Liver (tissue), 9 donors: Measurements from ENCODE around the gene UBE2Q2. TPM values are rescaled to one million over a fixed set of nuclear protein-coding genes. Genes with fewer than 3 reads are reported as not detected.
"Not testable (repeated sequence)": the region's sequence is repeated elsewhere in the genome, so short reads cannot be mapped to it uniquely, and the experiment has no call there.

Experiments used
- DNase-seq: peaks from one replicate; pipeline ENCODE4 v3.0.0-alpha.2; 2017; ENCODE audit warnings: low spot score
- H3K27ac ChIP-seq, 2 donors: one replicate each; pipeline ENCODE4 v1.7.0; 2013; ENCODE audit warnings: inconsistent platforms in 2 of 2, low read length in 2 of 2, control low read depth in 1 of 2, low read depth in 1 of 2, mild to moderate bottlenecking in 1 of 2
- H3K27me3 ChIP-seq, 4 donors: one replicate each; pipeline versions ENCODE4 v1.6.1 to v1.7.0; 2013; ENCODE audit warnings: low read length in 3 of 4, inconsistent platforms in 1 of 4, mild to moderate bottlenecking in 1 of 4, moderate library complexity in 1 of 4; ENCODE audit not compliant: control insufficient read depth in 4 of 4, insufficient read depth in 4 of 4
- H3K36me3 ChIP-seq, 4 donors: one replicate each; pipeline versions ENCODE4 v1.6.1 to v1.7.0; 2013; ENCODE audit warnings: low read length in 3 of 4, mild to moderate bottlenecking in 3 of 4, low read depth in 1 of 4, moderate library complexity in 1 of 4; ENCODE audit not compliant: control insufficient read depth in 4 of 4, insufficient read depth in 3 of 4
- H3K4me1 ChIP-seq, 4 donors: one replicate each; pipeline versions ENCODE4 v1.6.1 to v1.7.0; 2013; ENCODE audit warnings: low read length in 3 of 4, mild to moderate bottlenecking in 3 of 4, moderate library complexity in 1 of 4; ENCODE audit not compliant: control insufficient read depth in 4 of 4, insufficient read depth in 4 of 4
- H3K4me3 ChIP-seq, 3 donors: one replicate each; pipeline versions ENCODE4 v1.6.1 to v1.7.0; 2013; ENCODE audit warnings: low read length in 3 of 3, control low read depth in 1 of 3, low read depth in 1 of 3, mild to moderate bottlenecking in 1 of 3
- H3K9ac ChIP-seq, 2 donors: one replicate each; pipeline ENCODE4 v1.7.0; 2013; ENCODE audit warnings: low read length in 2 of 2, mild to moderate bottlenecking in 2 of 2, moderate library complexity in 2 of 2, control low read depth in 1 of 2, low read depth in 1 of 2
- H3K9me3 ChIP-seq, 4 donors: one replicate each; pipeline versions ENCODE4 v1.6.1 to v1.7.0; 2013; ENCODE audit warnings: low read length in 3 of 4; ENCODE audit not compliant: control insufficient read depth in 4 of 4
- EGR1 ChIP-seq, 2 donors: IDR thresholded peaks; 2 replicates each; pipeline ENCODE4 v1.6.1; 2016 to 2018; ENCODE audit warnings: antibody characterized with exemption in 2 of 2, low read depth in 2 of 2
- FOXA1 ChIP-seq: IDR thresholded peaks from 2 replicates; pipeline ENCODE4 v1.6.1; 2016; ENCODE audit warnings: antibody characterized with exemption
- FOXA2 ChIP-seq: IDR thresholded peaks from 2 replicates; pipeline ENCODE4 v1.6.1; 2016; ENCODE audit warnings: antibody characterized with exemption
- GABPA ChIP-seq, 2 donors: IDR thresholded peaks in 1 of 2; conservative IDR thresholded peaks in 1 of 2; 2 replicates each; pipeline ENCODE4 v1.6.1; 2016; ENCODE audit warnings: antibody characterized with exemption in 2 of 2, mild to moderate bottlenecking in 1 of 2, moderate library complexity in 1 of 2
- HNF4A ChIP-seq, 2 donors: conservative IDR thresholded peaks; 2 replicates each; pipeline ENCODE4 v1.6.1; 2016; ENCODE audit warnings: antibody characterized with exemption in 2 of 2, mild to moderate bottlenecking in 2 of 2
- HNF4G ChIP-seq: IDR thresholded peaks from 2 replicates; pipeline ENCODE4 v1.6.1; 2016; ENCODE audit warnings: antibody characterized with exemption
- JUND ChIP-seq, 2 donors: IDR thresholded peaks; 2 replicates each; pipeline ENCODE4 v1.6.1; 2016; ENCODE audit warnings: antibody characterized with exemption in 2 of 2
- NR2F2 ChIP-seq: IDR thresholded peaks from 2 replicates; pipeline ENCODE4 v1.6.1; 2016; ENCODE audit warnings: antibody characterized with exemption
- RAD21 ChIP-seq, 2 donors: IDR thresholded peaks; 2 replicates each; pipeline ENCODE4 v1.6.1; 2016; ENCODE audit warnings: antibody characterized with exemption in 2 of 2, mild to moderate bottlenecking in 2 of 2
- RXRA ChIP-seq, 2 donors: IDR thresholded peaks; 2 replicates each; pipeline ENCODE4 v1.6.1; 2017 to 2018; ENCODE audit warnings: antibody characterized with exemption in 2 of 2, mild to moderate bottlenecking in 1 of 2
- SP1 ChIP-seq: IDR thresholded peaks from 2 replicates; pipeline ENCODE4 v1.6.1; 2018; ENCODE audit warnings: antibody characterized with exemption, mild to moderate bottlenecking
- TAF1 ChIP-seq: conservative IDR thresholded peaks from 2 replicates; pipeline ENCODE4 v1.6.1; 2016; ENCODE audit warnings: antibody characterized with exemption, mild to moderate bottlenecking
- YY1 ChIP-seq: IDR thresholded peaks from 2 replicates; pipeline ENCODE4 v1.6.1; 2016; ENCODE audit warnings: antibody characterized with exemption, mild to moderate bottlenecking
- whole genome bisulfite sequencing: extraction: QIAGEN DNeasy Blood & Tissue Kit; methylation state at CpG from one replicate; pipeline ENCODE4 v1.1.7; 2013; 5-methylcytosine and 5-hydroxymethylcytosine counted together
- polyA plus RNA-seq, 2 donors: library from polyadenylated mRNA; stranded (reverse) in 1 of 2; unstranded in 1 of 2; fragments of 200-250 nt in 1 of 2; fragments of >200 nt in 1 of 2; fragmentation: Nextera tagmentation in 1 of 2; extraction: Ambion mirVana in 1 of 2; gene quantifications; one replicate each; pipeline versions ENCODE4 v1.2.1 to v1.2.3, GENCODE V29; 2013 to 2015
- total RNA-seq, 2 donors: library from RNA; depleted of rRNA; stranded (reverse); fragments of >200 nt; gene quantifications; one replicate each; pipeline ENCODE4 v1.2.3, GENCODE V29; 2014
- TF ChIP-seq, protein P1 (sequence below): IDR thresholded peaks from 2 replicates; pipeline ENCODE4 v1.6.1; 2016; ENCODE audit warnings: antibody characterized with exemption
- TF ChIP-seq, protein P2 (sequence below): IDR thresholded peaks from 2 replicates; pipeline ENCODE4 v1.6.1; 2016; ENCODE audit warnings: antibody characterized with exemption, mild to moderate bottlenecking
- TF ChIP-seq, protein P3 (sequence below): IDR thresholded peaks from 2 replicates; pipeline ENCODE4 v1.6.1; 2016; ENCODE audit warnings: antibody characterized with exemption
- TF ChIP-seq, protein P4 (sequence below): IDR thresholded peaks from 2 replicates; pipeline ENCODE4 v1.6.1; 2016; ENCODE audit warnings: antibody characterized with exemption
- donor health status: healthy.
- donor health status: healthy.
- donor health status: healthy.
- donor health status: healthy.
- donor health status: healthy.

The UBE2Q2 gene
- total and polyA plus RNA-seq, 4 donors, result 2.4 to 14.4 (median 5.2) TPM

DNA sequence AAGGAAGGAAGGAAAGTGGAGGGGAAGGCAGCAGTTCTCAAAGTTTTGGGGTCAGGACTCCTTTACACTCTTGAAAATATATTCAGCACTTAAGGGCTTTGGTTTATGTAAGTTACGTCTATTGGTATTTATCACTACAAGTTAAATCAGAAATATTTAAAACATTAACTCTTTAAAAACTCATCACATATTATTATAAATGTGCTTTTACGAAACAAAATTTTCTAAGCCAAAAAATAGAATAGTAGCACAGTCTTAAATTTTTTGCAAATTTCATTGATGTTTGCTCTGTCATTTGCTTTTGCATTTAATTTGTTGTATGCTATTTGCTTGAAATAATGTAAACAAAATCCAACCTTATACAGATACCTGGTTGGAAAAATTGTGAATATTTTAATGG, 7.5 kb downstream of the UBE2Q2 start:
- no peak for TF ChIP-seq NR2F2
- TF ChIP-seq EGR1 (IDR thresholded peaks at IDR 0.05; ENCODE audit: low read depth in 2 of 2), result no peak
- TF ChIP-seq, protein P1, sequence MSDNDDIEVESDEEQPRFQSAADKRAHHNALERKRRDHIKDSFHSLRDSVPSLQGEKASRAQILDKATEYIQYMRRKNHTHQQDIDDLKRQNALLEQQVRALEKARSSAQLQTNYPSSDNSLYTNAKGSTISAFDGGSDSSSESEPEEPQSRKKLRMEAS, result no peak
- TF ChIP-seq, protein P2, sequence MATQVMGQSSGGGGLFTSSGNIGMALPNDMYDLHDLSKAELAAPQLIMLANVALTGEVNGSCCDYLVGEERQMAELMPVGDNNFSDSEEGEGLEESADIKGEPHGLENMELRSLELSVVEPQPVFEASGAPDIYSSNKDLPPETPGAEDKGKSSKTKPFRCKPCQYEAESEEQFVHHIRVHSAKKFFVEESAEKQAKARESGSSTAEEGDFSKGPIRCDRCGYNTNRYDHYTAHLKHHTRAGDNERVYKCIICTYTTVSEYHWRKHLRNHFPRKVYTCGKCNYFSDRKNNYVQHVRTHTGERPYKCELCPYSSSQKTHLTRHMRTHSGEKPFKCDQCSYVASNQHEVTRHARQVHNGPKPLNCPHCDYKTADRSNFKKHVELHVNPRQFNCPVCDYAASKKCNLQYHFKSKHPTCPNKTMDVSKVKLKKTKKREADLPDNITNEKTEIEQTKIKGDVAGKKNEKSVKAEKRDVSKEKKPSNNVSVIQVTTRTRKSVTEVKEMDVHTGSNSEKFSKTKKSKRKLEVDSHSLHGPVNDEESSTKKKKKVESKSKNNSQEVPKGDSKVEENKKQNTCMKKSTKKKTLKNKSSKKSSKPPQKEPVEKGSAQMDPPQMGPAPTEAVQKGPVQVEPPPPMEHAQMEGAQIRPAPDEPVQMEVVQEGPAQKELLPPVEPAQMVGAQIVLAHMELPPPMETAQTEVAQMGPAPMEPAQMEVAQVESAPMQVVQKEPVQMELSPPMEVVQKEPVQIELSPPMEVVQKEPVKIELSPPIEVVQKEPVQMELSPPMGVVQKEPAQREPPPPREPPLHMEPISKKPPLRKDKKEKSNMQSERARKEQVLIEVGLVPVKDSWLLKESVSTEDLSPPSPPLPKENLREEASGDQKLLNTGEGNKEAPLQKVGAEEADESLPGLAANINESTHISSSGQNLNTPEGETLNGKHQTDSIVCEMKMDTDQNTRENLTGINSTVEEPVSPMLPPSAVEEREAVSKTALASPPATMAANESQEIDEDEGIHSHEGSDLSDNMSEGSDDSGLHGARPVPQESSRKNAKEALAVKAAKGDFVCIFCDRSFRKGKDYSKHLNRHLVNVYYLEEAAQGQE, result no peak
- no peak for TF ChIP-seq GABPA (IDR thresholded peaks at IDR 0.05 in 1 of 2, conservative IDR thresholded peaks at IDR 0.05 in 1 of 2)
- TF ChIP-seq JUND (IDR thresholded peaks at IDR 0.05), result no peak
- no peak for TF ChIP-seq RXRA (IDR thresholded peaks at IDR 0.05)
- no peak for TF ChIP-seq RAD21 (IDR thresholded peaks at IDR 0.05)
- no peak for TF ChIP-seq HNF4A (conservative IDR thresholded peaks at IDR 0.05)
- no peak for TF ChIP-seq HNF4G
- TF ChIP-seq, protein P3, sequence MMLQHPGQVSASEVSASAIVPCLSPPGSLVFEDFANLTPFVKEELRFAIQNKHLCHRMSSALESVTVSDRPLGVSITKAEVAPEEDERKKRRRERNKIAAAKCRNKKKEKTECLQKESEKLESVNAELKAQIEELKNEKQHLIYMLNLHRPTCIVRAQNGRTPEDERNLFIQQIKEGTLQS, result no peak
- Histone ChIP-seq H3K4me3 (no peak overlapping the region), H3K9ac (no peak overlapping the region), H3K9me3 (no peaks in the 10 kb centered on the region), H3K27me3 (no peaks in the 10 kb centered on the region), H3K27ac (no peak overlapping the region), H3K36me3 (no peaks in the 10 kb centered on the region), H3K4me1 (no peaks in the 10 kb centered on the region)
- DNase-seq, result no peak
- WGBS, result 94% methylated on average over 2 of the region's 2 CpGs

DNA sequence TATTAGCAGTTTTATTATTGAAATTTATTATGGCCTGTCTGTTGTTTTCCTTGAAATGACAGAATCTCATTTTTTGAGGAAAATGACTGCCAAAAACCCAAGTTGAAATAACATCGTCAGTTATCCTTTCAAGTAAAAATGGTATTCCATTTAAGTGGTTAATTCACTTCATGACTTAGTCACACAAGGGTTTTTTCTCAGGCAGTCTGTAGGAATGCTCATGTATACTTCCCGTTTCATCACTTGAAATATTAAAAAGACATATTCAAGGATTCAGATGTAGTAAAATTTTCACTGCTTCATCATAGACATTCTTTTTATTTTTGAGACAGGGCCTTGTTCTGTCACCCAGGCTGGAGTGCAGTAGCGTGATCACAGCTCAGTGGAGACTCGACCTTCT, 8.3 kb downstream of the UBE2Q2 start:
- not testable (repeated sequence) for H3K4me3 ChIP-seq, H3K4me1 ChIP-seq, H3K9me3 ChIP-seq, H3K9ac ChIP-seq, DNase-seq, H3K27ac ChIP-seq, H3K27me3 ChIP-seq, H3K36me3 ChIP-seq
- 96% methylated on average over 4 of the region's 4 CpGs for WGBS

DNA sequence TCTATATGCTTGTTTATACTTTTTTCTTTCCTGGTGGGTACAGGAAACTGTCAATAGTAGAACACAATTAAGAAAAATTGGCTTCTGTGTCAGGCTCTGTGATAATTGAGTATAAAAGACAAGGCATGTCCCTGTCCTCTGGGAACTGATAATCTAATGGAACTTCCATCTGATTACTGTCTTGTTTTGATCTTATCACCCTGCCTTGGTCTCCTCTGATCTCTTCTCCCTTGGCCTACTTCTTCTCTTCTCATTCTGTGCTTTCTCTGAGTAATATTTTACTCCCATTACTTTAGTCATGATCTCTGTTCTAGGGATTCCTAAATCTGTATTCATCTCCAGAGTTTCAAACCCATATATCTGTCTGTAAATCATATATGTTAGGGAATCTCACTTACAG, 14.6 kb downstream of the UBE2Q2 start:
- no peaks in the 10 kb centered on the region for H3K36me3 ChIP-seq
- no peak for DNase-seq
- TF ChIP-seq TAF1 (no peak), YY1 (no peak), RXRA (IDR thresholded peaks at IDR 0.05) (no peak), FOXA2 (no peak), JUND (IDR thresholded peaks at IDR 0.05) (no peak), FOXA1 (no peak), HNF4A (conservative IDR thresholded peaks at IDR 0.05) (no peak), SP1 (no peak), EGR1 (IDR thresholded peaks at IDR 0.05; ENCODE audit: low read depth in 2 of 2) (no peak), NR2F2 (no peak)
- TF ChIP-seq, protein P4, sequence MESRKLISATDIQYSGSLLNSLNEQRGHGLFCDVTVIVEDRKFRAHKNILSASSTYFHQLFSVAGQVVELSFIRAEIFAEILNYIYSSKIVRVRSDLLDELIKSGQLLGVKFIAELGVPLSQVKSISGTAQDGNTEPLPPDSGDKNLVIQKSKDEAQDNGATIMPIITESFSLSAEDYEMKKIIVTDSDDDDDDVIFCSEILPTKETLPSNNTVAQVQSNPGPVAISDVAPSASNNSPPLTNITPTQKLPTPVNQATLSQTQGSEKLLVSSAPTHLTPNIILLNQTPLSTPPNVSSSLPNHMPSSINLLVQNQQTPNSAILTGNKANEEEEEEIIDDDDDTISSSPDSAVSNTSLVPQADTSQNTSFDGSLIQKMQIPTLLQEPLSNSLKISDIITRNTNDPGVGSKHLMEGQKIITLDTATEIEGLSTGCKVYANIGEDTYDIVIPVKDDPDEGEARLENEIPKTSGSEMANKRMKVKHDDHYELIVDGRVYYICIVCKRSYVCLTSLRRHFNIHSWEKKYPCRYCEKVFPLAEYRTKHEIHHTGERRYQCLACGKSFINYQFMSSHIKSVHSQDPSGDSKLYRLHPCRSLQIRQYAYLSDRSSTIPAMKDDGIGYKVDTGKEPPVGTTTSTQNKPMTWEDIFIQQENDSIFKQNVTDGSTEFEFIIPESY, result no peak
- TF ChIP-seq, protein P2, result no peak
- no peaks in the 10 kb centered on the region for H3K27me3 ChIP-seq
- H3K27ac ChIP-seq, result no peak overlapping the region
- no peak overlapping the region for H3K4me3 ChIP-seq
- H3K9me3 ChIP-seq, result no peaks in the 10 kb centered on the region
- no peaks in the 10 kb centered on the region for H3K4me1 ChIP-seq
- H3K9ac ChIP-seq, result no peak overlapping the region
